Measurements from ENCODE around the gene ASB16. TPM values are rescaled to one million over a fixed set of nuclear protein-coding genes. Genes with fewer than 3 reads are reported as not detected.

Gene ASB16
- total RNA-seq, 4 donors from 2014 or later, result 0.19 TPM; not detected in 3

GRCh38 chr17:44171931-44172455, 1.5 kb downstream of the ASB16 start:
- no peak for TF ChIP-seq CTCF (IDR thresholded peaks at IDR 0.05)
- DNase-seq (ENCODE audit: low spot score) (no peak), ATAC-seq (ENCODE audit: low FRiP score) (no peak)

GRCh38 chr17:44174427-44174826, 3.9 kb downstream of the ASB16 start:
- ATAC-seq (ENCODE audit: low FRiP score) (no peak), DNase-seq (ENCODE audit: low spot score) (no peak)
- no peak for TF ChIP-seq CTCF (IDR thresholded peaks at IDR 0.05)

- no peak for ATAC-seq (ENCODE audit: low FRiP score)
- DNase-seq (ENCODE audit: low spot score), result no peak
- TF ChIP-seq CTCF (IDR thresholded peaks at IDR 0.05), result no peak
Measured at GRCh38 chr17:44176257-44176656, 5.8 kb downstream of the ASB16 start.

- ATAC-seq (ENCODE audit: low FRiP score), result peak; percentile 28
- DNase-seq (ENCODE audit: low spot score), result no peak
- no peak for TF ChIP-seq CTCF (IDR thresholded peaks at IDR 0.05)
Measured at GRCh38 chr17:44176671-44177501, 6.4 kb downstream of the ASB16 start.

GRCh38 chr17:44177640-44178039, 7.1 kb downstream of the ASB16 start:
- ATAC-seq (ENCODE audit: low FRiP score), result no peak
- no peak for DNase-seq (ENCODE audit: low spot score)
- no peak for TF ChIP-seq CTCF (IDR thresholded peaks at IDR 0.05)

- ATAC-seq (ENCODE audit: low FRiP score) (no peak), DNase-seq (ENCODE audit: low spot score) (no peak)
- TF ChIP-seq CTCF (IDR thresholded peaks at IDR 0.05), result no peak
Measured at GRCh38 chr17:44178133-44178532, 7.6 kb downstream of the ASB16 start.

- no peak for TF ChIP-seq CTCF (IDR thresholded peaks at IDR 0.05)
- no peak for ATAC-seq (ENCODE audit: low FRiP score)
- no peak for DNase-seq (ENCODE audit: low spot score)
Measured at GRCh38 chr17:44183024-44183423, 12.5 kb downstream of the ASB16 start.

Data from omental fat pad (tissue), 4 donors.